GM21825 (cell line): Measurements from ENCODE around the gene IKZF5.

Source experiments
- ATAC-seq: cut with Tn5 transposase; IDR thresholded peaks from one replicate; pipeline ENCODE4 v1.9.1; 2021; ENCODE audit warnings: mild to moderate bottlenecking, moderate library complexity; ENCODE audit not compliant: unreplicated experiment

The IKZF5 gene

DNA sequence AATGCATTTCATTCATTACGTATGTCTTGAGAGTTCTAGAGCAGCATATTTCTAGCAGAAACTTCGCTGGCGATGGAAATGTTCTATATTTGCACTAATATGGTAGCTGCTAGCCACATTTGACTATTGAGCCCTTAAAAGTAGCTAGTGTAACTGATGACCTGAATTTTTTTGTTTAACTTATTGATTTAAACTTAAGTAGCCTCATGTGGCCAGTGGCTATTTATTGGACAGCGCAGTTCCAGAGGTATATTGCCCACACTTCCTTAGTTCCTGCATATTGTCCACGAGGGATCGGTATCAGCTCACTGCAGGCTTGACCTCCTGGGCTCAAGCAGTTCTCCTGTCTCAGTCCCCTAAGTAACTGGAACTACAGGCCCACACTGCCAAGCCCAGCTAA, 24.7 kb downstream of the IKZF5 start:
- ATAC-seq: no peak

DNA sequence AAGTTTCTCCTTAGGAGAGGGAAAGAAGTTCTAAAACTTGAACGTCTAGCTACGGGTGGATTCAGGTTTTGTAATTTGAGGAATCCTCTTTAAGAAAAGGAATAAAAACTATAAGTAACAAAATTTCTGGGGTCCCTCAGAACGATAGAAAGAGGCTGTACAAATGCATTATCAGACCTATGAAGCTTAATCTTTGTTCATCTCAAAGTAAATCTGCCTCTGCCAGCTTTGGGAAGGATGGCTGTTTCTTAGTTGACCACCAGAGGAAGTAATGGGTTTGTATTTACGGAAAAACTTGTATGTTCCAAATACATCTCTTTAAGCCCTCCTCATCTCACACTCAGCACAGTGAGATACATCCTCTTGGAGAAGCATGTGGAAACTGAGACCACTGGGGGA, 27.5 kb downstream of the IKZF5 start:
- no peak for ATAC-seq

DNA sequence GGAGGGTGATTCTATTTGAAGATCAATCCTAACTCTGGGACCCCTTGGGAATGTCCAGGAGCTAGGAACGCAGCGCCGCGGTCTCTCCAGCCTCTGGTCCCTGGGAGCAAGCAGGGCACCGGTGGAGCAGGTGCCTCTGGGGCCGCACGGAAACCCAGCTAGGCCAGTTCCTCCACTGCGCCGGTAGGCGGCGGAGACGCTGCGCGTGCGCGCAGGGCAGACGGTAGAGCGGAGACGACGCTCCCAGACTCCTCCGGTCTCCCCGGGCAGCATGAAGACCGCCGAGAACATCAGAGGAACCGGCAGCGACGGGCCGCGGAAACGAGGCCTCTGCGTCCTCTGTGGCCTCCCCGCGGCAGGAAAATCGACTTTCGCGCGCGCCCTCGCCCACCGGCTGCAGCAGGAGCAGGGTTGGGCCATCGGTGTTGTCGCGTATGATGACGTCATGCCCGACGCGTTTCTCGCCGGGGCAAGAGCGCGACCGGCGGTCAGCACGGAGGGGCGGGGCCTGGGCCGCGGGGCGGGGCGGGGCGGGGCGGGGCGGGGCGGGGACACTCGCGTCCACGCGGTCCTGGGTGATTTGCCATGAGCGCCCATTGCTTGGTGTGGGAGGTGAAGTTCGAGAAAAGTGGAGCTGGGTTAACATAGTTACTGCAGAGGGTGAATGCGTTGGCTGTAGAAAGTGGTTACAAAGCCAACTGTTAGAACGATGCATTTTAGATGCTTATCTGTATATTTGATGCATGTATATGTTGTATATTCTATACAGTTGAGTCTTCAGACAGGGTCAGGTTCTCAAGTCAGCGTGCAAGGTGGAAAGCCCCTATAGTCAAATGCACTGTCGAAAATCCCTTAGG, 28.2 kb downstream of the IKZF5 start, which contains the start of gene PSTK:
TSS of gene PSTK (plus strand) at position 193 of the 857 bp plus-strand sequence. CDS start at position 272, 79 bp downstream.
- peak; percentile 95 for ATAC-seq

GRCh38 chr10:122974543-122975064, 34.0 kb downstream of the IKZF5 start:
- ATAC-seq: no peak

DNA sequence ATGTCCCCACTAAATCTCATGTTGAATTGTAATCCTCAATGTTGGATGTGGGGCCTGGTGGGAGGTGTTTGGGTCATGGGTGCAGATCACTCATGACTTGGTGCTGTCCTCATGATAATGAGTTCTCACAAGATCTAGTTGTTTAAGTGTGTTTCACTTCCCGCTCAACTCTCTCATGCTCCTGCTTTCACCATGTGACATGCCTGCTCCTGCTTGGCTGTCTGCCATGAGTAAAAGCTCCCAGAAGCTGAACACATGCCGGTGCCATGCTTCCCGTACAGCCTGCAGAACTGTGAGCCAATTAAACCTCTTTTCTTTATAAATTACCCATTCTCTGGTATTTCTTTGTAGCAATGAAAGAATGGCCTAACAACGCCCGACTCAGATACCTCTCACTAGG, 34.6 kb downstream of the IKZF5 start:
- no peak for ATAC-seq

- ATAC-seq: no peak
Measured at GRCh38 chr10:122968698-122969097, 39.9 kb downstream of the IKZF5 start.

- ATAC-seq: no peak
Measured at GRCh38 chr10:122966879-122967278, 41.7 kb downstream of the IKZF5 start.

DNA sequence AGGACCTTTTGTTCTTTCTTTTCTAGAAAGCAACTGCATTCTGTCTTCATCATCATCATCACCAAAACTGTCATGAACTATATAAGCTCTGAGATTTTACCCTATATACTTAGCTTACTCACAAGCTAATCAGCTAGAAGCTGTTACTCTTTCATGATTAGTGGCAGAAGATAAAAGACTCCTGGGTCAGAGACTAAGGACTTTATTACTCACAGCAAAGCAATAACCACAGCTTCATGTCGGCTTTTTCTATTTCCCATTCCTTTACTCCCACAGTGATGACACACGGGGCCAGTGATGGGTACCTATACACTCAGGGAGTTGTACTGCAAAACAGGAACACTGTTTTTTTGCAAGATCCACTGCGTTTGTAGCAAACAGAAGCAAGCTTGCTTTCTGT, 46.2 kb downstream of the IKZF5 start:
- no peak for ATAC-seq

DNA sequence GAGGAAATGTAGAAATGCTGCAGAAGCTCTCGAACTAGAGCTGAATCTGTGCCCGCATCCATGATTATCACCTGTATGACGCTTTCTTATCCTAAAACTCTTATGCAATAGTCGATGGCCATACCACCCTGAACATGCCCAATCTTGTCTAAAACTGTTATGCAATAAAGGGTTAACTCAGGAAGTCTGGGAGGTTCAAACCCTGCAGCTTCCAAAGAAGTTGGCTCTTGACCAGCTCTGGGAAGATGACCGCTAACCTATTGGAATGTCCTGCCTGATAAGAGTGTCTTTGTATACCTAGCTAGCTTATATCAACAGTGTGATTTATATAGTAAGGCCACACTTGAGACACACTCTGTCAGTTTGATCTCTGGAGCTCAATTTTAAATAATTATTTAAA, 51.1 kb downstream of the IKZF5 start:
- no peak for ATAC-seq

GRCh38 chr10:122955892-122956291, 52.7 kb downstream of the IKZF5 start:
- no peak for ATAC-seq

DNA sequence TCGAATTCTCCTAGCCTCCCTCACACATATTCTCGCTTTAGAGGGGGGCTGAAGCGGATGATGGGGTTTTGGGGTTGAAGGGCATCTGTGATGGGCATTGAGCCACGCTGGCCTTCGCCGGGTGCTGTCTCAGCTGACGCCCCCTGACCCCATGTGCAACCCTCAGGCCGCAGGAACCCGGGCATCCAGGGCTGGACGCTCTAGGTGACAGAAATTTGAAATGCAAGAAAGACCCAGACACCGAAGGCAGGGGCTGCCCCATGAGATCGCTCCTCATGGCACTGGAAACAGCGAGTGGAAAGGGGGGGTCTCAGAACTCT, 53.9 kb downstream of the IKZF5 start:
- ATAC-seq: no peak

DNA sequence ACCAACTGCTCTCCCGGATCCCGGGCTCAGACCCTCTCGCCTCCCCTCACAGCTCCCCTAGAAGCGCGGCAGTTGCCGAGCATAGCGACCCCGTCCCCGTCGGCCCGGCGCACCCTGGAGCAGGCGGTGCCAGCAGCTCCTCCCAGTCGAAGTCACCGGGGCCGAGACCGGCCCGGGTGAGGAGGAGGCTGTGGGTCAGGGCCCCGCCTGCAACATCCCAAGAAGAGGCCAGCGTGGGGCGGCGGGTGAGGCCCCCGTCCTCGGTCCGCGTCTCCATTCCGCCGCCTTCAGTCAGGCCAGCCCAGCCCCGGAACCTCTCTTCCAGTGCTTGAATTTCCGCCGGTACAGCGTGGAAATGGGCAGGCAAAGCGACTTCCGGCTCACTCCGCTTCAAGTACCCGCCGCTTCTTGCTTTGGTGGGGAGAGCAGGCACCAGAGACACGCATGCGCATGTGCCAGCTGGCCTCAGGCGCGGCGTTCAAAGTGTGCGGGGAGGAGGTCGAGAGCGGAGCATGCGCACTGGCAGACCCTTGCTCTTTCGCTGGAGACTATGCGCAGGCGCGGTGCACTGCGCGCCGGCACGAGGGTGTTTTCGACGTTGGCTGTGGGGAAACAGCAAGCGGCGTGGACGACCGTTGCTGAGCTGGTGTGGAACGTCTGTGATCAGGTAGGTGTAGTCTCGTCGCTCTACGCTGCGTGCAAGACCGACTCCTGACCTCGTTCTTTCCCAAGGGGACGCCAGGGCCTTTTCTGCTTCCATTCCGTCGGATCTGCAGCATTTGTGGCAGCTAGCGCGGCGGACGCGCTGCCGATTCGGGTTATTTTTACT, 54.5 kb downstream of the IKZF5 start, which contains the start of gene C10orf88:
TSS of gene C10orf88 (minus strand) at position 326 of the 829 bp plus-strand sequence. CDS start at position 277, 49 bp downstream.
- ATAC-seq: peak; percentile 97

DNA sequence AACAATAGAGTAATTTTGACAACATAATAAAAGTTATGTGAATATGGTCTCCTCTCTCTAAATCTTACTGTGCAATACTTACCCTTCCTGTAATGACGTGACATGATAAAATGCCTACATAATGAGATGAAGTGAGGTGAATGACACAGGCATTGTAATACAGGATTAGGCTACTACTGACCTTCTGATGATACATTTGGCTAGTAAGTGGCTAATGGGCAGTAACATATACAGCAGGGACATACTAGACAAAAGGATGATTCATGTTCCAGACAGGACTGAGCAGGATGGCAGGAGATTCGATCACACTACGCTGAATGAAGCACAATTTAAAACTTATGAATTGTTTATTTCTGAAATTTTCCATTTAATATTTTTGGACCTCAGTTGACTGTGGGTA, 59.3 kb downstream of the IKZF5 start:
- no peak for ATAC-seq
